HG02938 (cell line): ENCODE measurements around the gene AKAP1.

Source experiments
- ATAC-seq: cut with Tn5 transposase; IDR thresholded peaks from one replicate; pipeline ENCODE4 v1.9.1; 2021; ENCODE audit warnings: mild to moderate bottlenecking, moderate library complexity; ENCODE audit not compliant: unreplicated experiment

AKAP1 gene

DNA sequence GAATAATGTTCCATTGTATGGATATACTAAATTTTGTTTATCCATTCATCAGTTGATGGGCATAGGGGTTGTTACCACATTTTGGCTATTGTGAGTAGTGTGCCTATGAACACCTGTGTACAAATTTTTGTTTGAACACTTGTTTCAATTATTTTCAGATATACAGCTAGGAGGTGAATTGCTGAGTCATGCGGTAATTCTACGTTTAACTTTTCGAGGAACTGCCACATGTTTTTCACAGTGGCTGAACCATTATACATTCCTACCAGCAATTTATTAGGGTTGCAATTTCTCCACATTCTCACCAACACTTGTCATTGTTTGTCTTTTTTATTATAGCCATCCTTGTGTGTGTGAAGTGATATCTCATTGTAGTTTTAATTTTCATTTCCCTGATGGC is 75.6 kb downstream of the AKAP1 start:
- no peak for ATAC-seq

DNA sequence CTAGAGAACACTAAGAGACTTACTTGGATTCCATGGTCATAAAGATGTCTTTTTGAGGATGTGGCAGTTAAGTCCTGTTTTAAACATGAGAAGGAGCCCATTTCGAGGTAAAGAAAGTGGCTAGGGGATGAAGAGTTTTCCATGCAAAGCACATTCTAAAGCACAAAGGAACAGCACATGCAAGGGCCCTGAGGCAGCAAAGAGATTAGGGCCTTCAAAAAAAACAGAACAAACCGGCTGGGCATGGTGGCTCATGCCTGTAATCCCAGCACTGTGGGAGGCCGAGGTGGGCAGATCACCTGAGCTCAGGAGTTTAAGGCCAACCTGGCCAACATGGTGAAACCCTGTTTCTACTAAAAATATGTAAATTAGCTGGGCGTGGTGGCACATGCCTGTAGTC is 79.8 kb downstream of the AKAP1 start:
- ATAC-seq = no peak

DNA sequence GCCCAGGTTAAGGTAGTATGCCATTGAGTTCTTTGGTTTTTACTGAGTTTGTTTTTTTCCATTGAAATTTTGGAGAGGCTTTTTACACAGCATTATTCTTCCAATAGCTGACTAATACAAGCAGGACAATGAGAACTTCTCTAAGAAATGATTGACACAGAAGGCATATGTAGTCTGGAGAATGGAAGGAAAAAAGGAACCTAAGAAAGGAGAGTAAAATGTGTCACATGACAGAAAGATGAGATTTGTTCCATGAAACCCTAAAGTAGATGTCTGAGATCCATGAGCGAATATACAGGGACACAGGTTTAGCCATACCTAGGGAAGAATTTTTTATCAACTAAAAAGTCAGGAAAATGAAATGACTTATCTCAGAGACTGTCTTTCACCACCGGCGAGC is 80.7 kb downstream of the AKAP1 start:
- no peak for ATAC-seq

DNA sequence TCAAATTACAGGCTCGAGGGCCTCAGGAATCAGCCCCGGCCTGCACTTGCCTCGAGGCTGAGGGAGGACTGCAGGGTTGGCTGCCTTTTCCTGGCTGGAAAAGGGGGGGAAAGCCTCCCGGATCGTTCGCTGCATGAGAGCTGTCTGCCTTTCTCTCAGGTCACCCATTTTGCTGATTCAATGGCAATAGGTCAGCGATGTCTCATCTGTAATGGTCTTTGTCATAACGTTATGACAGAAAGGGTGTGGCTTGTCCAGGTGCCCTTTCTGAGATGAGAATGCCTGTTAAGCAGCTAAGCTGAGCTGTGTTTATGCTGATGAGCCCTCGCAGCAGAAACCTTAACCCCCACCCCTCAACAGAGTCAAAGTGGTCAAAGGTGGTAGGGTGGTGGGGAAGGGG is 81.8 kb downstream of the AKAP1 start:
- no peak for ATAC-seq

DNA sequence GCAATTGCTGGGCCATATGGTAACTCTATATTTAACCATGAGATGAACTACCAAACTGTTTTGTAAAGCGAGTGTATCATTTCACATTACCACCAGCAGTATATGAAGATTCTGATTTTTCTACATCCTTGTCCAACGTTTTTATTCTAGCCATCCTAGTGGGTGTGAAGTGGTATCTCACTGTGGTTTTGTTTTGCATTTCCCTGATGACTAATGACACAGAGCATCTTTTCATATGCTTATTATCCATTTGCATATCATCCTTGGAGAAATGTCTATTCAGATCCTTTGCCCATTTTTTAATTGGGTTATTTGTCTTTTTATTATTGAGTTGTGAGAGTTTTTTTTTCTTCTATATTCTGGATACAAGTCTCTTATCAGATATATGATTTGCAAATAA is 83.6 kb downstream of the AKAP1 start:
- no peak for ATAC-seq

DNA sequence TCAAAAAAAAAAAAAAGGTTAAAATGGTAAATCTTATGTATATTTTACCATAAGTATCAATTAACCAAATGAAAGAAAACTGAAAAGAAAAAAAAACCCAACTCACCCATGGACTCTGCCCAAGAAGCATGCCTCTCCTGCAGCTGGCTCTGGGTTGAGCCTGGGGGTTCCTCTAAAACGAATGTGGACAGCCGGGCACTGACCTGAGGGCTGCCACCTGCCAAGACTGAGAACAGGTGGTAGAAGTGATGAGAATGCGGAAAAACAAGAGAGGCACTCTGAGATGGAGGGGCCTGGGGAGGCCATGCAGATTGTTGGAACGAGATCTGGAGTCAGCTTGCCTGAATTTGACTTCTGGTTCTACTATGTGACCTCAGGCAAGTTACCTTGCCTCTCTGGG is 85.8 kb downstream of the AKAP1 start:
- no peak for ATAC-seq
